KMS-11 (cell line): ENCODE measurements around the gene ARL14EPL.

Experiments
- H2AFZ ChIP-seq: fragments of 200-600 bp; sonication (generic); 2 replicates; pipeline ENCODE4 v1.6.1; 2016; ENCODE audit warnings: antibody characterized with exemption, mixed run types, low read depth
- H3K27ac ChIP-seq: fragments of 200-600 bp; sonication (generic); 2 replicates; pipeline ENCODE4 v1.6.1; 2016; ENCODE audit warnings: mild to moderate bottlenecking, mixed run types
- H3K27me3 ChIP-seq: fragments of 200-600 bp; sonication (generic); 2 replicates; pipeline ENCODE4 v1.6.1; 2017; ENCODE audit warnings: mild to moderate bottlenecking, low read depth, mixed run types, moderate library complexity; ENCODE audit not compliant: insufficient read depth
- H3K36me3 ChIP-seq: fragments of 200-600 bp; sonication (generic); 2 replicates; pipeline ENCODE4 v1.6.1; 2017; ENCODE audit warnings: mild to moderate bottlenecking, mixed run types; ENCODE audit not compliant: insufficient read depth
- H3K4me1 ChIP-seq: fragments of 200-600 bp; sonication (generic); 2 replicates; pipeline ENCODE4 v1.6.1; 2016; ENCODE audit warnings: mild to moderate bottlenecking, low read depth, mixed run types; ENCODE audit not compliant: poor library complexity, severe bottlenecking
- H3K4me2 ChIP-seq: fragments of 200-600 bp; sonication (generic); 2 replicates; pipeline ENCODE4 v1.7.0; 2016; ENCODE audit warnings: mild to moderate bottlenecking, mixed run types
- H3K4me3 ChIP-seq: fragments of 200-600 bp; sonication (generic); IDR thresholded peaks from 2 replicates; pipeline ENCODE4 v1.6.1; 2017; ENCODE audit warnings: low read depth, low read length, mixed read lengths; ENCODE audit not compliant: insufficient read depth
- H3K79me2 ChIP-seq: fragments of 200-600 bp; sonication (generic); 2 replicates; pipeline ENCODE4 v1.6.1; 2016; ENCODE audit warnings: low read depth, mixed run types; ENCODE audit not compliant: insufficient read depth
- H3K9ac ChIP-seq: fragments of 200-600 bp; sonication (generic); 2 replicates; pipeline ENCODE4 v1.6.1; 2016; ENCODE audit warnings: mild to moderate bottlenecking, mixed run types
- H4K20me1 ChIP-seq: fragments of 200-600 bp; sonication (generic); 2 replicates; pipeline ENCODE4 v1.6.1; 2016; ENCODE audit warnings: mild to moderate bottlenecking, mixed run types; ENCODE audit not compliant: insufficient read depth
- TF ChIP-seq, protein P1 (sequence below): fragments of 200-600 bp; sonication (generic); conservative IDR thresholded peaks from 2 replicates; pipeline ENCODE4 v1.6.1; 2017; ENCODE audit warnings: low read depth, mild to moderate bottlenecking, antibody characterized with exemption, low read length, moderate library complexity, mixed read lengths

Gene ARL14EPL

DNA sequence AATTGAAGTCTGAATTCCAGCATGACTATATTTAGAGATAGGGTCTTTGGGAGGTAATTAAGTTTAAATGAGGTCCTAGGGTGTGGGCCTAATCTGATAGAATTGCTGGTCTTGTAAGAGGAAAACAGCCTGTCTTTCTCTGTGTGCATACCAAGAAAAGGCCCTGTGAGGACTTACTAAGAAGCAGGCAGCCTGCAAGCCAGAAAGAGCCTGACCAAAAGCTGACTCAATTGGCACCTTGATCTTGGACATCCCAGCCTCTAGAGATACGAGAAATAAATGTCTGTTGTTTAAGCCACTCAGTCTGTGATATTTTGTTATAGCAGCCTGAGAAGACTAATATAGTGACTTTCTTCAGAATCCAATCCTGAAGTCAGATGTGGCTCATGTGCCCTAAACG, 14.6 kb downstream of the ARL14EPL start:
- Histone ChIP-seq H3K4me1 (peaks cover 10% of the 10 kb centered on the region), H2AFZ (no peak overlapping the region), H3K27me3 (no peaks in the 10 kb centered on the region), H3K27ac (no peak overlapping the region), H3K4me2 (no peak overlapping the region), H3K79me2 (no peaks in the 10 kb centered on the region), H3K36me3 (no peaks in the 10 kb centered on the region), H3K4me3 (no peak overlapping the region), H3K9ac (no peak overlapping the region), H4K20me1 (no peaks in the 10 kb centered on the region)
- TF ChIP-seq, protein P1, sequence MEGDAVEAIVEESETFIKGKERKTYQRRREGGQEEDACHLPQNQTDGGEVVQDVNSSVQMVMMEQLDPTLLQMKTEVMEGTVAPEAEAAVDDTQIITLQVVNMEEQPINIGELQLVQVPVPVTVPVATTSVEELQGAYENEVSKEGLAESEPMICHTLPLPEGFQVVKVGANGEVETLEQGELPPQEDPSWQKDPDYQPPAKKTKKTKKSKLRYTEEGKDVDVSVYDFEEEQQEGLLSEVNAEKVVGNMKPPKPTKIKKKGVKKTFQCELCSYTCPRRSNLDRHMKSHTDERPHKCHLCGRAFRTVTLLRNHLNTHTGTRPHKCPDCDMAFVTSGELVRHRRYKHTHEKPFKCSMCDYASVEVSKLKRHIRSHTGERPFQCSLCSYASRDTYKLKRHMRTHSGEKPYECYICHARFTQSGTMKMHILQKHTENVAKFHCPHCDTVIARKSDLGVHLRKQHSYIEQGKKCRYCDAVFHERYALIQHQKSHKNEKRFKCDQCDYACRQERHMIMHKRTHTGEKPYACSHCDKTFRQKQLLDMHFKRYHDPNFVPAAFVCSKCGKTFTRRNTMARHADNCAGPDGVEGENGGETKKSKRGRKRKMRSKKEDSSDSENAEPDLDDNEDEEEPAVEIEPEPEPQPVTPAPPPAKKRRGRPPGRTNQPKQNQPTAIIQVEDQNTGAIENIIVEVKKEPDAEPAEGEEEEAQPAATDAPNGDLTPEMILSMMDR: no peak

DNA sequence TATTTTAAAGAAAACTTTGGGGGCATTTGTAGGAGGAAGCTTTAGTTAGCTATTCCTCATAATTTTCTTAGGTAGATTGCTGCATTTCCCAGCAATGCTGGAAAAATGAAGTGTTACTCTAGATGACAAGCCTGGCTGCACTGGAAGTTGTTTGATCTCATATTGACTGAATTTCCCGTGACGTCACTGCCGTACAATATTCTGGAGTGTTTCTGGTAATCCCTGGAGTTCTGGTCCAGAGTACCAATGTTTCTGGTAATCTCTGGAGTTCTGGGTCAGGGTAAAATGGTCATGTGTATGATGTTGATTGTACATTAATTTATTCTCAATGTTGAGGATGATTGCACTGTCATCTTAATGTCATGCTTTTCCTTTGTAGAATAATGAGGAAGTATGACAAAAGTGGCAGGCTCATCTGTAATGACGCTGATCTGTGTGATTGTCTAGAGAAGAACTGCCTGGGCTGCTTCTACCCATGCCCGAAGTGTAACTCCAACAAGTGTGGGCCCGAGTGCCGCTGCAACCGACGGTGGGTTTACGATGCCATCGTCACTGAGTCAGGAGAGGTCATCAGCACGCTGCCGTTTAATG, 26.2 kb downstream of the ARL14EPL start:
- TF ChIP-seq, protein P1: no peak
- no peak overlapping the region for H3K27ac ChIP-seq
- H3K27me3 ChIP-seq: no peaks in the 10 kb centered on the region
- no peaks in the 10 kb centered on the region for H3K4me1 ChIP-seq
- no peaks in the 10 kb centered on the region for H4K20me1 ChIP-seq
- no peaks in the 10 kb centered on the region for H3K79me2 ChIP-seq
- H3K9ac ChIP-seq: no peak overlapping the region
- H3K4me2 ChIP-seq: no peak overlapping the region
- no peaks in the 10 kb centered on the region for H3K36me3 ChIP-seq
- H2AFZ ChIP-seq: no peak overlapping the region
- H3K4me3 ChIP-seq: no peak overlapping the region

DNA sequence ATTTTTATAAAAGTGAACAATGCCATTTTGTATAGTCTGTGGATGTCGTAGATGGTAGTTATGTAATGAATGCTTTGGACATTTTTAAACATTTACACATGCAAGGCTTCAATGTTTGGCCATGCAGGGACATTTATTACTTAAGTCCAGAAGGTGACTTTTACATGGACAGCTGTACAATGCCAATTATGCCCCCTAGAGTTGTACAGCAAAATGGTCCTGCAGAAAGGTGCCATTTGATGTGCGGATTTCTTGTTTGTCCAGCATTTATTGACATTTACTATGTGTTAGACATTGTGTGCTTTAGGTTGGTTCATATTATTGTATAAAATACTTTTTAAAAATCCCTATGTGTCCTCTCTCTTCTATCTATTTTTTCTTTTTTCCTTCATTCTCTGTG, 30.1 kb downstream of the ARL14EPL start:
- TF ChIP-seq, protein P1: no peak

DNA sequence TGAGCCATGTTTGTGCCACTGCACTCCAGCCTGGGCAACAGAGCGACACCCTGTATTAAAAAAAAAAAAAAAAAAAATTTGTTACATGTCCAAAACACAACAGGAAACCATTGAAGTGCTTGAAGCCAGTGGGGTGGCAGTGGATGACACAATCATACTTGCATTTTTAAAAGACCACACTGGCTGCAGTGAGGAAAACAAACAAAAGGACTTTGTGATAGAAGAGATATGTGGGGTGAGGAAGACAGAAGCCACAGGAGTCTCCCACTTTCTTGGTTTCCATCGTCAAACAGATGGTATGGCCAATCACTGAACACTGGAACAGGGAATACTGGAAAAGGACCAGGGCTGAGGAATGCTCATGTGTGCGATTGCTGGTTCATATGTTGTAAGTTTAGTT, 31.7 kb downstream of the ARL14EPL start:
- H2AFZ ChIP-seq: no peak overlapping the region
- H3K4me2 ChIP-seq: no peak overlapping the region
- TF ChIP-seq, protein P1: no peak

More for the DNA sequence above, 30.1 kb downstream of the ARL14EPL start:
- no peak overlapping the region for H3K9ac ChIP-seq
- no peaks in the 10 kb centered on the region for H3K36me3 ChIP-seq
- H3K27me3 ChIP-seq: no peaks in the 10 kb centered on the region
- H3K4me1 ChIP-seq: no peaks in the 10 kb centered on the region
- H2AFZ ChIP-seq: no peak overlapping the region
- no peak overlapping the region for H3K27ac ChIP-seq
- H3K4me2 ChIP-seq: no peak overlapping the region
- H3K79me2 ChIP-seq: no peaks in the 10 kb centered on the region
- H4K20me1 ChIP-seq: no peaks in the 10 kb centered on the region
- H3K4me3 ChIP-seq: no peak overlapping the region

More for the DNA sequence above, 31.7 kb downstream of the ARL14EPL start:
- Histone ChIP-seq H3K4me1 (no peaks in the 10 kb centered on the region), H3K79me2 (no peaks in the 10 kb centered on the region), H3K9ac (no peak overlapping the region), H3K36me3 (no peaks in the 10 kb centered on the region), H3K4me3 (no peak overlapping the region), H3K27ac (no peak overlapping the region), H3K27me3 (no peaks in the 10 kb centered on the region), H4K20me1 (no peaks in the 10 kb centered on the region)
